Measurements from ENCODE around the gene VARS1.

DNA sequence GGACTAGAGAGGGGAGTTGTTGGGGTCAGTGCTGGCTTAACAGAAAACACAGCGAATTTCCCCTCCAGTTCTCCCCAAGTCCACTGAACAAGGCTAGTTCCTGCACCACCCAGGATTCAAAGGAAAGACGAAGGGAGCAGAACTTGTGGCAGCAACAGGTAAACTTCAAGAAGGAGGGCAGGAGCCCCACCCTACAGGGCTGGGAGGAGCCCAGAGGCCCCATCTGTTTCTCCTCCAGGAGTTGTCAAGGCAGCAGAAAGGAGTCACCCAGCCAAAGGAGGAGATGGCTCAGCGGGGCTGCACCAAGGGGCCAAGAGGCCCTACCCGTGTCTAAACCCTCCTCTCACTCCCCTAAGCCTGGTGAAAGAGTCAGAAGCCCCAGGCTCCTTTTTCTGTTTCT lies 31.4 kb downstream of the VARS1 start:
- TF ChIP-seq, protein P1, sequence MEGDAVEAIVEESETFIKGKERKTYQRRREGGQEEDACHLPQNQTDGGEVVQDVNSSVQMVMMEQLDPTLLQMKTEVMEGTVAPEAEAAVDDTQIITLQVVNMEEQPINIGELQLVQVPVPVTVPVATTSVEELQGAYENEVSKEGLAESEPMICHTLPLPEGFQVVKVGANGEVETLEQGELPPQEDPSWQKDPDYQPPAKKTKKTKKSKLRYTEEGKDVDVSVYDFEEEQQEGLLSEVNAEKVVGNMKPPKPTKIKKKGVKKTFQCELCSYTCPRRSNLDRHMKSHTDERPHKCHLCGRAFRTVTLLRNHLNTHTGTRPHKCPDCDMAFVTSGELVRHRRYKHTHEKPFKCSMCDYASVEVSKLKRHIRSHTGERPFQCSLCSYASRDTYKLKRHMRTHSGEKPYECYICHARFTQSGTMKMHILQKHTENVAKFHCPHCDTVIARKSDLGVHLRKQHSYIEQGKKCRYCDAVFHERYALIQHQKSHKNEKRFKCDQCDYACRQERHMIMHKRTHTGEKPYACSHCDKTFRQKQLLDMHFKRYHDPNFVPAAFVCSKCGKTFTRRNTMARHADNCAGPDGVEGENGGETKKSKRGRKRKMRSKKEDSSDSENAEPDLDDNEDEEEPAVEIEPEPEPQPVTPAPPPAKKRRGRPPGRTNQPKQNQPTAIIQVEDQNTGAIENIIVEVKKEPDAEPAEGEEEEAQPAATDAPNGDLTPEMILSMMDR (IDR thresholded peaks at IDR 0.05) = no peak
- no peak for TF ChIP-seq POLR2A (IDR thresholded peaks at IDR 0.05)

All from gastroesophageal sphincter (tissue), 3 donors.